B cell (primary cell): ENCODE data around the gene CD58. TPM values are rescaled to one million over a fixed set of nuclear protein-coding genes. Genes with fewer than 3 reads are reported as not detected.

ENCODE experiments used
- ATAC-seq: fragments of 200-7000 bp; cut with Tn5 transposase; one replicate; pipeline ENCODE4 v1.10.0; 2021; ENCODE audit warnings: low read depth, mild to moderate bottlenecking, moderate number of reproducible peaks, moderate library complexity
- CTCF ChIA-PET: fragments of 350-600 bp; sonication (Branson Sonifier 250); formaldehyde crosslinking; loops from one replicate; lab custom pipeline; 2021; ENCODE audit warnings: antibody characterized with exemption, inconsistent platforms; lab: Charles Lee
- POLR2A ChIA-PET: fragments of 350-600 bp; sonication (Branson Sonifier 250); formaldehyde crosslinking; loops from one replicate; lab custom pipeline; 2021; ENCODE audit warnings: antibody characterized with exemption; lab: Charles Lee
- DNase-seq: peaks from one replicate; pipeline ENCODE4 v3.0.0; 2013
- H2AFZ ChIP-seq: 2 replicates; pipeline ENCODE4 v1.6.1; 2012; ENCODE audit warnings: mild to moderate bottlenecking, low read depth, low read length; ENCODE audit not compliant: insufficient read depth, poor library complexity, severe bottlenecking
- H3K27ac ChIP-seq, 2 donors: 1 replicate in 1 of 2; 2 replicates in 1 of 2; pipeline ENCODE4 v1.5.1; 2012 to 2013; ENCODE audit warnings: low read length in 2 of 2, mild to moderate bottlenecking in 2 of 2, moderate library complexity in 1 of 2
- H3K27me3 ChIP-seq, 4 experiments: fragments of 200-600 bp in 1 of 4; sonication (generic) in 1 of 4; replicated peaks in 1 of 4; 1 replicate in 2 of 4; 2 replicates in 2 of 4; pipeline versions ENCODE4 v1.6.1 to v1.7.0; 2013 to 2016; ENCODE audit warnings: low read length in 3 of 4, mild to moderate bottlenecking in 2 of 4, mixed read lengths in 1 of 4, moderate library complexity in 1 of 4; ENCODE audit not compliant: insufficient read depth in 4 of 4, control insufficient read depth in 3 of 4; ENCODE audit errors: control extremely low read depth in 1 of 4
- H3K36me3 ChIP-seq, 2 experiments: replicated peaks in 1 of 2; 1 replicate in 1 of 2; 2 replicates in 1 of 2; pipeline versions ENCODE4 v1.6.1 to v1.7.1; 2013; ENCODE audit warnings: low read length in 1 of 2; ENCODE audit not compliant: insufficient read depth in 2 of 2, control insufficient read depth in 1 of 2; ENCODE audit errors: control extremely low read depth in 1 of 2, extremely low read depth in 1 of 2
- H3K4me1 ChIP-seq, 2 donors: fragments of 200-600 bp in 1 of 2; sonication (generic) in 1 of 2; 1 replicate in 1 of 2; 2 replicates in 1 of 2; pipeline versions ENCODE4 v1.5.1 to v1.6.1; 2013 to 2017; ENCODE audit warnings: low read length in 2 of 2; ENCODE audit not compliant: control insufficient read depth in 2 of 2, insufficient read depth in 2 of 2
- H3K4me2 ChIP-seq: replicated peaks from 2 replicates; pipeline ENCODE3; 2012; ENCODE audit warnings: mild to moderate bottlenecking, low read depth, low read length; ENCODE audit not compliant: poor library complexity, severe bottlenecking
- H3K4me3 ChIP-seq, 5 experiments: fragments of 200-600 bp in 1 of 5; sonication (generic) in 1 of 5; 1 replicate in 3 of 5; 2 replicates in 2 of 5; pipeline versions ENCODE4 v1.5.1 to v1.7.0; 2011 to 2016; ENCODE audit warnings: low read length in 4 of 5, mild to moderate bottlenecking in 4 of 5, low read depth in 2 of 5, control low read depth in 1 of 5, moderate library complexity in 1 of 5; ENCODE audit not compliant: insufficient read depth in 1 of 5; ENCODE audit errors: control extremely low read depth in 1 of 5, extremely low read depth in 1 of 5
- H3K79me2 ChIP-seq: fragments of 200-600 bp; sonication (generic); one replicate; pipeline ENCODE4 v1.6.0; 2016; ENCODE audit warnings: low read length; ENCODE audit not compliant: control insufficient read depth, insufficient read depth
- H3K9ac ChIP-seq: fragments of 200-600 bp; sonication (generic); 2 replicates; pipeline ENCODE4 v1.6.1; 2017; ENCODE audit warnings: mild to moderate bottlenecking, low read length, moderate library complexity
- H3K9me3 ChIP-seq, 3 donors: one replicate each; pipeline versions ENCODE4 v1.6.1 to v1.7.1; 2013; ENCODE audit warnings: low read length in 2 of 3; ENCODE audit not compliant: control insufficient read depth in 2 of 3, insufficient read depth in 1 of 3; ENCODE audit errors: control extremely low read depth in 1 of 3
- H4K20me1 ChIP-seq: 2 replicates; pipeline ENCODE4 v1.6.0; 2012; ENCODE audit warnings: mild to moderate bottlenecking, low read length; ENCODE audit not compliant: insufficient read depth, control insufficient read depth, poor library complexity, severe bottlenecking
- H3K27ac Mint-ChIP-seq: one replicate; pipeline ENCODE4 v1.8.0; 2021; ENCODE audit warnings: mixed read lengths
- H3K27me3 Mint-ChIP-seq: one replicate; pipeline ENCODE4 v1.8.0; 2021; ENCODE audit warnings: mixed read lengths
- H3K4me1 Mint-ChIP-seq: one replicate; pipeline ENCODE4 v1.8.0; 2021; ENCODE audit warnings: mixed read lengths
- H3K4me3 Mint-ChIP-seq: one replicate; pipeline ENCODE4 v1.8.0; 2021; ENCODE audit warnings: mixed read lengths
- H3K9me3 Mint-ChIP-seq: one replicate; pipeline ENCODE4 v1.8.0; 2022; ENCODE audit warnings: mixed read lengths; ENCODE audit not compliant: insufficient read depth
- EZH2 ChIP-seq: IDR thresholded peaks from 2 replicates; pipeline ENCODE4 v1.6.1; 2012; ENCODE audit warnings: borderline replicate concordance, low read depth, mild to moderate bottlenecking, moderate library complexity, low read length; ENCODE audit not compliant: insufficient read depth, poor library complexity, severe bottlenecking
- WGBS: methylation state at CpG from one replicate; pipeline ENCODE4 v1.1.5; 2013; ENCODE audit warnings: missing lambda C conversion rate; ENCODE audit not compliant: insufficient coverage; 5-methylcytosine and 5-hydroxymethylcytosine counted together
- intact Hi-C: fragments of 100-400 bp; cut with micrococcal nuclease; formaldehyde crosslinking; loops from one replicate; pipeline ENCODE4 v1.10.0; 2022
- polyA plus RNA-seq: library from polyadenylated mRNA; depleted of rRNA; stranded (reverse); fragments of >200 nt; gene quantifications from 2 replicates; pipeline ENCODE4 v1.2.3, GENCODE V29; 2012
- total RNA-seq, 2 donors: library from RNA; stranded (reverse); fragments of 120-200 nt in 1 of 2; gene quantifications; 1 replicate in 1 of 2; 2 replicates in 1 of 2; pipeline versions ENCODE4 v1.2.3 to v1.2.4, GENCODE V29; 2013 to 2022
- TF ChIP-seq, protein P1 (sequence below): fragments of 200-600 bp; IDR thresholded peaks from one replicate; pipeline ENCODE4 v1.8.0; 2022; ENCODE audit warnings: antibody characterized with exemption, mild to moderate bottlenecking

Gene CD58
- total and polyA plus RNA-seq, 2 donors (not counting 1 experiment from before 2014, with no cell fraction given) = 12.3 to 47.6 TPM

DNA sequence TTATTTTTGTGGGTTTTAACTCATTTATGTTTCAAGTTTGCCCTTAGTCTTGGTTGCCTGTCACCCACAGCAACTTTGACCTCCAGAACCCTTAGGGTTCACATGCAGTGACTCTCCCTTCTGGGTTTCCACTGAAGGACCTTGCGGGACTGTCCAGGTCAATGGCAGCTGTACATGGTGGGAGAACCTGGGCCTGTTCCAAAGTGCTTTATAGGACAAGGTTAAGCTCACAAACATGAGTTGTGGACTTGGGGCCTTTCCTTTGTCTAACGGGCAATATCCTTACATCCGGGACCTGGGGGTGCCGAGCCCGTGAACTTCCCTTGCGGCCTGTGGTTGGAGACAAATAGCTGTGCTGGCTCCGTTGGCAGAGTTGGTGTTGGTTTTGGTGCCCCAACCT is 77.8 kb downstream of the CD58 start:
- TF ChIP-seq EZH2 = no peak
- TF ChIP-seq, protein P1, sequence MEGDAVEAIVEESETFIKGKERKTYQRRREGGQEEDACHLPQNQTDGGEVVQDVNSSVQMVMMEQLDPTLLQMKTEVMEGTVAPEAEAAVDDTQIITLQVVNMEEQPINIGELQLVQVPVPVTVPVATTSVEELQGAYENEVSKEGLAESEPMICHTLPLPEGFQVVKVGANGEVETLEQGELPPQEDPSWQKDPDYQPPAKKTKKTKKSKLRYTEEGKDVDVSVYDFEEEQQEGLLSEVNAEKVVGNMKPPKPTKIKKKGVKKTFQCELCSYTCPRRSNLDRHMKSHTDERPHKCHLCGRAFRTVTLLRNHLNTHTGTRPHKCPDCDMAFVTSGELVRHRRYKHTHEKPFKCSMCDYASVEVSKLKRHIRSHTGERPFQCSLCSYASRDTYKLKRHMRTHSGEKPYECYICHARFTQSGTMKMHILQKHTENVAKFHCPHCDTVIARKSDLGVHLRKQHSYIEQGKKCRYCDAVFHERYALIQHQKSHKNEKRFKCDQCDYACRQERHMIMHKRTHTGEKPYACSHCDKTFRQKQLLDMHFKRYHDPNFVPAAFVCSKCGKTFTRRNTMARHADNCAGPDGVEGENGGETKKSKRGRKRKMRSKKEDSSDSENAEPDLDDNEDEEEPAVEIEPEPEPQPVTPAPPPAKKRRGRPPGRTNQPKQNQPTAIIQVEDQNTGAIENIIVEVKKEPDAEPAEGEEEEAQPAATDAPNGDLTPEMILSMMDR = no peak
- no peak overlapping the region for H3K4me2 ChIP-seq
- no peak overlapping the region for H3K9ac ChIP-seq
- no peak overlapping the region for H3K27ac ChIP-seq
- DNase-seq = no peak
- no peaks in the 10 kb centered on the region for H4K20me1 ChIP-seq
- H3K9me3 ChIP-seq = no peaks in the 10 kb centered on the region
- Mint-ChIP-seq H3K27ac (no peak overlapping the region), H3K4me3 (no peak overlapping the region), H3K9me3 (no peaks in the 10 kb centered on the region), H3K4me1 (peaks cover 3% of the 10 kb centered on the region), H3K27me3 (no peaks in the 10 kb centered on the region)
- ChIA-PET CTCF (interaction anchor here (0.9 to 13.9 kb wide), 3 partner anchors 8 to 347 kb away, joined by 3 to 578 read pairs (median 115); no protein-coding TSS in a partner anchor), POLR2A (no interaction called here)
- no peaks in the 10 kb centered on the region for H3K27me3 ChIP-seq
- H3K4me3 ChIP-seq = no peak overlapping the region
- WGBS = 100% methylated on average over 6 of the region's 7 CpGs
- no peak for ATAC-seq
- no peak overlapping the region for H2AFZ ChIP-seq
- intact Hi-C loops = no loop called here
- no peaks in the 10 kb centered on the region for H3K4me1 ChIP-seq
- H3K79me2 ChIP-seq = no peaks in the 10 kb centered on the region
- no peaks in the 10 kb centered on the region for H3K36me3 ChIP-seq

DNA sequence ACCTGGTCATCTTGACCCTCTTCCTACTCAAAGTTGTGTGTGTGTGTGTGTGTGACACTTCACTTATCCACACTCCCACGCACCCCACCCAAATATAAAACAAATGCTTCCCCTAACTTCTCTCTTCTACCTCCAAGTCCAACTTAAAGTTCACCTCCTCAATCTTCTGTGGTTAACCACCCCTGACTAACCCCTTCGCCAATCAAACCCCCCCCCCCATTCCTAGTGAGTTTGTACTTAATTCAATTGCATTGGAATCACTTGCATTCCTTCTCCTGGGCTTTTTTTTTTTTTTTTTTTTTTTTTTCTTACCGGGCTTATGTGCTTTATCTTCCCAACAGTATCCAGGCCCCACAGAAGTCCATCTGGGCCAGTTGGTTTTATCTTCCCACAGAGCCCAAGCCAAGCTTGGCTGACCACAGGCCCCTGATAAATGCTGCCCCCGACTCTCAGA is 78.4 kb downstream of the CD58 start:
- TF ChIP-seq, protein P1 = no peak
- no peak for TF ChIP-seq EZH2
- peaks cover 3% of the 10 kb centered on the region for H3K4me1 Mint-ChIP-seq
- intact Hi-C loops = no loop called here

More for the DNA sequence above, 78.4 kb downstream of the CD58 start:
- H3K4me2 ChIP-seq = no peak overlapping the region
- H3K9ac ChIP-seq = no peak overlapping the region
- ChIA-PET POLR2A (no interaction called here), CTCF (interaction anchor here (0.6 to 13.9 kb wide), 4 partner anchors 8 to 346 kb away, joined by 3 to 578 read pairs (median 59); no protein-coding TSS in a partner anchor)
- Mint-ChIP-seq H3K4me3 (no peak overlapping the region), H3K9me3 (no peaks in the 10 kb centered on the region), H3K27me3 (no peaks in the 10 kb centered on the region), H3K27ac (no peak overlapping the region)
- H3K27ac ChIP-seq = no peak overlapping the region
- H3K4me1 ChIP-seq = no peaks in the 10 kb centered on the region
- no peaks in the 10 kb centered on the region for H3K79me2 ChIP-seq
- no peaks in the 10 kb centered on the region for H3K9me3 ChIP-seq
- ATAC-seq (no peak), DNase-seq (no peak)
- H2AFZ ChIP-seq = no peak overlapping the region
- no peaks in the 10 kb centered on the region for H4K20me1 ChIP-seq
- no peaks in the 10 kb centered on the region for H3K36me3 ChIP-seq
- WGBS = 60% methylated on average over 3 of the region's 4 CpGs
- no peak overlapping the region for H3K4me3 ChIP-seq
- no peaks in the 10 kb centered on the region for H3K27me3 ChIP-seq
